ENCODE measurements around the gene TBCK. TPM values are rescaled to one million over a fixed set of nuclear protein-coding genes. Genes with fewer than 3 reads are reported as not detected.

Gene TBCK
- total RNA-seq, 1 donor from 2014 or later: 77.8 TPM

DNA sequence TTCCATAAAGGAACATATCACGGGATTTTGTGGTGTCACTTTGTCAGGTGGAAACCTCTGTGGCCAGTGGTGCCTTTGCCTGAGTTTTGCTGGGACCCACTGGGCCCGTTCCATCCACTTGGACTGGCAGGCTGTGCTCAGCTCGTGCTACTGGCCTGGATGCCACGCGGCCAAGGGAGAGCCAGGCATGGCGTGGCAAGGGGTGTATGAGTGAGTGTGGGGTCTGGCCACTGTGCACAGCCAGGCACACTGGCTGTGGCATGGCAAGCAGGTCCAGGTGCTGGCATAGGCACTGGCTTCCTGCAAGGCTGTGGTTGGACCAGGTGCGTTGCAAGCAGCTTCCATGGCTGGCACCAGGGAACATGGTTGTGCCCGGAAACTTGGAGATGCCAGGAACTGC lies 60.8 kb downstream of the TBCK start:
- H3K27me3 Mint-ChIP-seq: no peaks in the 10 kb centered on the region
- H3K27ac Mint-ChIP-seq: no peak overlapping the region
- no peak overlapping the region for H3K4me3 Mint-ChIP-seq (ENCODE audit: low read depth)
- peaks cover 3% of the 10 kb centered on the region for H3K4me1 Mint-ChIP-seq (ENCODE audit: low read depth)
- TF ChIP-seq, protein P1, sequence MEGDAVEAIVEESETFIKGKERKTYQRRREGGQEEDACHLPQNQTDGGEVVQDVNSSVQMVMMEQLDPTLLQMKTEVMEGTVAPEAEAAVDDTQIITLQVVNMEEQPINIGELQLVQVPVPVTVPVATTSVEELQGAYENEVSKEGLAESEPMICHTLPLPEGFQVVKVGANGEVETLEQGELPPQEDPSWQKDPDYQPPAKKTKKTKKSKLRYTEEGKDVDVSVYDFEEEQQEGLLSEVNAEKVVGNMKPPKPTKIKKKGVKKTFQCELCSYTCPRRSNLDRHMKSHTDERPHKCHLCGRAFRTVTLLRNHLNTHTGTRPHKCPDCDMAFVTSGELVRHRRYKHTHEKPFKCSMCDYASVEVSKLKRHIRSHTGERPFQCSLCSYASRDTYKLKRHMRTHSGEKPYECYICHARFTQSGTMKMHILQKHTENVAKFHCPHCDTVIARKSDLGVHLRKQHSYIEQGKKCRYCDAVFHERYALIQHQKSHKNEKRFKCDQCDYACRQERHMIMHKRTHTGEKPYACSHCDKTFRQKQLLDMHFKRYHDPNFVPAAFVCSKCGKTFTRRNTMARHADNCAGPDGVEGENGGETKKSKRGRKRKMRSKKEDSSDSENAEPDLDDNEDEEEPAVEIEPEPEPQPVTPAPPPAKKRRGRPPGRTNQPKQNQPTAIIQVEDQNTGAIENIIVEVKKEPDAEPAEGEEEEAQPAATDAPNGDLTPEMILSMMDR (IDR thresholded peaks at IDR 0.05; ENCODE audit: unreplicated experiment): no peak
- no peaks in the 10 kb centered on the region for H3K9me3 Mint-ChIP-seq (ENCODE audit: low read depth)
- H3K36me3 Mint-ChIP-seq (ENCODE audit: insufficient read depth): no peaks in the 10 kb centered on the region
- DNase-seq (ENCODE audit: low spot score, unreplicated experiment): no peak

- Mint-ChIP-seq H3K4me3 (ENCODE audit: low read depth) (no peak overlapping the region), H3K4me1 (ENCODE audit: low read depth) (peaks cover 2% of the 10 kb centered on the region), H3K36me3 (ENCODE audit: insufficient read depth) (peaks cover 3% of the 10 kb centered on the region), H3K27me3 (no peaks in the 10 kb centered on the region), H3K27ac (no peak overlapping the region), H3K9me3 (ENCODE audit: low read depth) (no peaks in the 10 kb centered on the region)
- DNase-seq (ENCODE audit: low spot score, unreplicated experiment): no peak
- TF ChIP-seq, protein P1 (IDR thresholded peaks at IDR 0.05; ENCODE audit: unreplicated experiment): no peak
Observed at GRCh38 chr4:106253364-106254129, 62.5 kb downstream of the TBCK start.

GRCh38 chr4:106247600-106247999 lies 68.4 kb downstream of the TBCK start:
- H3K9me3 Mint-ChIP-seq (ENCODE audit: low read depth): peaks cover 3% of the 10 kb centered on the region
- no peak overlapping the region for H3K27ac Mint-ChIP-seq
- no peak overlapping the region for H3K4me3 Mint-ChIP-seq (ENCODE audit: low read depth)
- H3K36me3 Mint-ChIP-seq (ENCODE audit: insufficient read depth): peaks cover 7% of the 10 kb centered on the region
- H3K27me3 Mint-ChIP-seq: no peaks in the 10 kb centered on the region
- TF ChIP-seq, protein P1 (IDR thresholded peaks at IDR 0.05; ENCODE audit: unreplicated experiment): no peak
- H3K4me1 Mint-ChIP-seq (ENCODE audit: low read depth): no peaks in the 10 kb centered on the region
- DNase-seq (ENCODE audit: low spot score, unreplicated experiment): no peak

- Mint-ChIP-seq H3K27ac (no peak overlapping the region), H3K36me3 (ENCODE audit: insufficient read depth) (peaks cover 7% of the 10 kb centered on the region), H3K4me3 (ENCODE audit: low read depth) (no peak overlapping the region), H3K27me3 (no peaks in the 10 kb centered on the region), H3K4me1 (ENCODE audit: low read depth) (no peaks in the 10 kb centered on the region), H3K9me3 (ENCODE audit: low read depth) (peaks cover 3% of the 10 kb centered on the region)
- no peak for DNase-seq (ENCODE audit: low spot score, unreplicated experiment)
- TF ChIP-seq, protein P1 (IDR thresholded peaks at IDR 0.05; ENCODE audit: unreplicated experiment): no peak
Observed at GRCh38 chr4:106246441-106246840, 69.6 kb downstream of the TBCK start.

DNA sequence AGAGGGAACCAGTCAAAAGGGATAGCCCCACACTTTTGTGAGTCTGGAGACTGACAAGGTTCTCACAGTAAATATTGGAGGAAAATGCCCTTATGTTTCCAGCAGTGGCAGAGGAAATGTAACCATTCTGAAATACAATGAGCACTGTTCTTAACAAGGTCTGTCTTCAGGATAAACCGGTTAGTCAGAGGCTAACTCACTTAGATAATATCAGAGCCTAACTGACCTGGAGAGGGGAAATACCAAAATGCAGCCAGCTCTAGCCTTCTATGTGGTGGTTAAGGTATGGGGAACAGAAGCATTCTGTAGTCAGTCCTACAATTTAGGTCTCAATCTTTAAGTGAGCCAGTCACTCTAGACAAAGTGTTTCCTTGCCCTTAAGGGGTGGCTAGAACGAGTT lies 70.8 kb downstream of the TBCK start:
- no peaks in the 10 kb centered on the region for H3K27me3 Mint-ChIP-seq
- TF ChIP-seq, protein P1 (IDR thresholded peaks at IDR 0.05; ENCODE audit: unreplicated experiment): no peak
- no peak overlapping the region for H3K27ac Mint-ChIP-seq
- no peaks in the 10 kb centered on the region for H3K4me1 Mint-ChIP-seq (ENCODE audit: low read depth)
- H3K36me3 Mint-ChIP-seq (ENCODE audit: insufficient read depth): peaks cover 7% of the 10 kb centered on the region
- H3K4me3 Mint-ChIP-seq (ENCODE audit: low read depth): no peak overlapping the region
- peaks cover 3% of the 10 kb centered on the region for H3K9me3 Mint-ChIP-seq (ENCODE audit: low read depth)
- DNase-seq (ENCODE audit: low spot score, unreplicated experiment): no peak

Measured in progenitor cell of endocrine pancreas (in vitro differentiated cells).